Body of pancreas (tissue), 4 donors: ENCODE measurements around the gene ALG5.

Source experiments
- CTCF ChIP-seq, 7 experiments: fragments of 450-650 bp in 4 of 7; fragments of 200-600 bp in 3 of 7; sonication (generic) in 3 of 7; IDR thresholded peaks; one replicate each; pipeline ENCODE4 v1.5.1; 2016 to 2019; ENCODE audit warnings: antibody characterized with exemption in 7 of 7
- POLR2A ChIP-seq, 3 donors: fragments of 450-650 bp; IDR thresholded peaks; one replicate each; pipeline ENCODE4 v1.6.1; 2016; ENCODE audit warnings: antibody characterized with exemption in 3 of 3, mild to moderate bottlenecking in 2 of 3

- TF ChIP-seq CTCF (IDR thresholded peaks at IDR 0.05) (no peak), POLR2A (IDR thresholded peaks at IDR 0.05) (no peak)
Measured at GRCh38 chr13:37014609-37015008, 15.5 kb upstream of the ALG5 start.
